Activated effector memory CD4-positive, alpha-beta T cell treated with anti-CD3 and anti-CD28 coated beads, Interleukin-2, amount 50 U/mL, for 16 hours (primary cell): ENCODE results near the gene CFAP61.
"Not testable (repeated sequence)": the region's sequence is repeated elsewhere in the genome, so short reads cannot be mapped to it uniquely, and the experiment has no call there.

Source experiments
- DNase-seq: peaks from one replicate; pipeline ENCODE4 v3.0.0-alpha.2; 2020

The CFAP61 gene

DNA sequence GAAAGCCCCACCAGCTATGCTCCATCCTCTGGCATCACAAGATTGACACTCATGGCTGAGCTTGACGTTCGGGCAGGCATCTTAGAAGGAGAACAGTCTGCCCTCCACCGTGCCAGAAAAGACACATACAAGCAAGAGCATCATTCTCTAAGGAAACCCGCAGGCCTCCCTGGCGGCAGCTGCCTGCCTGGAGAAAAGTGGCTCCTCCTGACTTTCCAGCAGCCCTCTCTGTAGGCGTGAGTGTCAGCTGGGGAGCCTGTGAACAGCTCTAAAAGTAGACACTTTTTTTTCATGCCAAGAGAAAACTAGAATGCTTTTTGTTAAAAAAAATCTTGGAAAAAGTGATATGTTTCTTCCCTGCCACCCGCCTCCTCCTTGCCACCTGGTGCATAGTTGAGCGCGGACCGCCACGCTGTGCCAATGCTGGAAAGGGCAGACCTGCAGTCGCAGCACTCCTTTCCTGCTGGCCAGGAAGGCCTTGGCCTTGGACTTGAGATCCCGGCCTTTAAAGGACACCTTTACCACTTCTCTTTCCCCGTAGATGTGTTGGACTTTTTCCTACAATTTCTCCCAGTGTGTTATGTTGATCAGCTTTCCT, 285.9 kb downstream of the CFAP61 start:
- DNase-seq = no peak

DNA sequence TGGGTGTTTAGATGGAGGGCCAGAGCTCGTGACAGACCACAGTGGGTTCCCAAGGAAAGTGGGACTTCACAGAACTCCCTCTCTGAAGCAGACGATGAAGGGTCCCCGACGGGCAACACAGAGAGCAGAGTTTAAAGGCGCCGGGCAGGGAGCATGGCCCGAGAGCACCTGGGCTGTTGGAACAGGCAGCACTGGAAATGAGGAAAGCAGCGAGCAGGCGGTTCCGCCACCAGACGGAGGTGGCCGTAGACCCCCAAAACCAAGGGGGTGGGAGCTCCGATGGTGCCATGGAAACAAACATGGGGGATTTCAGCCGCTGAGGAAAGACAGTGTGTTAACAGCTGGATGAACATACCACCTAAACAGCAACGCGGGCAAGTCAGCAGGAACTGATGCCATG, 288.1 kb downstream of the CFAP61 start:
- DNase-seq = no peak

DNA sequence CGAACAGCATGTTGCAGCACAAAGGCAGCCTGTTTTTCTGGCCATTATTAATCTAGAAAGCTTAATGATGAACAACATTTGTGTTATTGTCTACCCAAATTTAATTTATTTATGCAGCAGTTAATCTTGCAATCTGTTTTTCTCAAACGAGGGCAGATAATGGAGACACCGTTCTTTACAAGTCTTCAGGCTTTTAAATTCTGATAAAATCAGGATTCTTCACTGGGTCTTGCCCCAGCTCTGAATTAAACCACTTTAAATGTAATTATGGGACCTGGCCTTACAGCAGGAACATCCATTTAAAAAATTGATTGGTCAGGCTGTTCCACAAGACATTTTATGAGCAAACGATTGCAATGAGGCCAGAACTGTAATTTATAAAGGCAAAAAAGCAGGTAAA, 289.0 kb downstream of the CFAP61 start:
- no peak for DNase-seq

DNA sequence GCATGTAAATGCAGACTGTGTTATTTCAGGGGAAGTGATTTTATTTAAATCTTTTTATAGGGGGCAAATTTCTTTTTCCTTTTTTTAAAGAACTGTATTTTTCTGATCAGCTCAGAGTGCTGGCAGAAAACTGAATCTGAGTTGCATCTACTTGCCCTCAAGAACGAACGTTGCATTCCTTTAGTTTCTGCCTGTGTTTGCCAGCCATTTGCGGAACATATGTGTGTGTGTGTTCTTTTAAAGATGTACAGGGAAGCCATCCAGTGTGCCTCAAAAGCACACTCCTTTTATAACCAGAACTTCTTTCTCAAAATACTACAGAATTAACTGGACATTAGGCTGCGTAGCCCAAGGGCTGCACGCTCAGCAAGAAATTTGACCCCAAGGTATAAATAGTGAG, 289.7 kb downstream of the CFAP61 start:
- no peak for DNase-seq

DNA sequence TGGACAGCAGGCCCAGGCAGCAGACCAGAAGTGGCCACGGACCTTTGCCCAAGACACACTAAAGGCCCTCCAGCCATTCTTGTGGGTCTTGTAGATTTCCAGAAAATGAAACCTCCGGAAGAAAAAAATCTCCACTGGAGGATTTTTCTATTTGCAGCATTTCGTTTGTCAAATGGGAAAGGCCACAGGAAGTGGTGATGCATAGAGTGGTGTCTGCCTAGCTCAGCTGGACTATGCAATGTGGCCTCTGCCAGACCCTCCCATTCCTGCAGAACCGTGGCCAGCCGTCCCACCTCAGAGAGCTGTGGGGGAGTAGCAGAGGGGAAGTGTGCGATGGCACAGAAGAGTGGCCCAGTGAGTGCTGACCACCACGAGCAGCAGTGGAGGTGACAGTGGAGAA, 291.6 kb downstream of the CFAP61 start:
- DNase-seq = no peak

DNA sequence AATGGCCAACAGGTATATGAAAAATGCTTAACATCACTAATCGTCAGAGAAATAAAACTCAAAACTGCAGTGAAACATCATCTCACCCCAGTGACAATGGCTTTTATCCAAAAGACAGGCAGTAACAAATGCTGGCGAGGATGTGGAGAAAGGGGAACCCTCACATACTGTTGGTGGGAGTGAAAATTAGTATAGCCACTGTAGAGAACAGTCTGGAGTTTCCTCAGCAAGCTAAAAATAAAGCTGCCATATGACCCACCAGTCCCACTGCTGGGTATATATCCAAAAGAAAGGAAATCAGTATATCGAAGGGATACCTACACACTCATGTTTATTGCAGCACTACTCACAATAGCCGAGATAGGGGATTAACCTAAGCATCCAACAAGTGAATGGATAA, 292.1 kb downstream of the CFAP61 start:
- no peak for DNase-seq

DNA sequence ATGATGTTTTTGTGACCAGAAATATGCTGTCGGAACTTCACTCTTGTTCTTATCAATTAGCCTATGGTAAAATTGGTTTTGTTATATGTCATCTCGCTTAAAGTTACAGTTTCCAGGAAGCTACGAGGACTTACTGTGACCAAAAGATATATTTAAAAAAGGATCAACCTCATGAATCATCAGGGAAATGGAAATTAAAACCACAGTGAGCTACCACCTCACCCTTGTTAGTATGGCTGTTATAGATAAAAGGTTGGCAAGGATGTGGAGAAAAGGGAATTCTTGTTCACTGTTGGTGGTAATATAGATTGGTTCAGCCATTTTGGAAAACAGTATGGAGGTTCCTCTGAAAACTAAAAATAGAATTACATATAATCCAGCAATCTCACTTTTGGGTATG, 301.2 kb downstream of the CFAP61 start:
- DNase-seq = no peak

DNA sequence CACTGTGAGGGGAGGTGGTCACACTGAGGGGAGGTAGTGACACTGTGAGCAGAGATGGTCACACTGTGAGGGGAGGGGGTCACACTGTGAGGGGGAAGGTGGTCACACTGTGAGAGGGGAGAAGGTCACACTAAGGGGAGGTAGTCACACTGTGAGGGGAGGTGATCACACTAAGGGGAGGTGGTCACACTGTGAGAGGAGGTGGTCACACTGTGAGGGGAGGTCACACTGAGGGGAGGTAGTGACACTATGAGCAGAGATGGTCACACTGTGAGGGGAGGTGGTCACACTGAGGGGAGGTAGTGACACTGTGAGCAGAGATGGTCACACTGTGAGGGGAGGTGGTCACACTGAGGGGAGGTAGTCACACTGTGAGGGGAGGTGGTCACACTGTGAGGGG, 303.2 kb downstream of the CFAP61 start:
- DNase-seq = not testable (repeated sequence)

DNA sequence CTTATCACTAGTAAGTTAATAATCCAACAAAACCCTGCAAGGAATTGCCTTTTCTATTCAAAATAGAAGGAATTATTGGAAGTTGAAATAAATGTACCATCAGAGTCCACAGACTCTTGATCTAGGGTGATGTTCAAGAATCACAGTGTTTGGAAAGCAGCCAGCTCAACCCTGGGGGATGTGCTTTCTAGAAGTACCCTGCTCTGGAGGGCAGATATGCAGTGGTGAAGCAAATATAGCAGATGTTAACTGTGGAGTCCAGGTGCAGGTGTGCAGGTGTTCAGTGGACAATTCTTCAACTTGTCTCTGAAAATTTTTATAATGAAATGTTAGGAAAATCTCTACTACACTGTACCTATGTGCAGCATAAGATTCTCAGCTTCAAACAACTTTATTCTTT, 306.5 kb downstream of the CFAP61 start:
- no peak for DNase-seq

DNA sequence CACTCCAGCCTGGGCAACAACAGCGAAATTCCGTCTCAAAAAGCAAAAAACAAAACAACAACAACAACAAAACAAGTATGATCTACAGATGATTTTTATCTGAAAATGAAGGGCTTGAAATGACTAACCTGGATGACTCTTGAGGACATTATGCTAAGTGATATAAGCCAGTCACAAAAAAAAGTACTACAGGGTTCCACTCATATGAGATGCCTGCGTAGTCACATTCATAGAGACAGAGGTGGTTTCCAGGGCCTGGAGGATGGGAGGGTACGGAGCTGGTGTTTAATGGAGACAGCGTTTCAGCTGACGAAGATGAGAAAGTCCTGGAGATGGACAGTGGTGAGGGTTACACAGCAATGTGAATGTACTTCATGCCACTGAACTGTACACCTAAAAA, 307.3 kb downstream of the CFAP61 start:
- DNase-seq = no peak

DNA sequence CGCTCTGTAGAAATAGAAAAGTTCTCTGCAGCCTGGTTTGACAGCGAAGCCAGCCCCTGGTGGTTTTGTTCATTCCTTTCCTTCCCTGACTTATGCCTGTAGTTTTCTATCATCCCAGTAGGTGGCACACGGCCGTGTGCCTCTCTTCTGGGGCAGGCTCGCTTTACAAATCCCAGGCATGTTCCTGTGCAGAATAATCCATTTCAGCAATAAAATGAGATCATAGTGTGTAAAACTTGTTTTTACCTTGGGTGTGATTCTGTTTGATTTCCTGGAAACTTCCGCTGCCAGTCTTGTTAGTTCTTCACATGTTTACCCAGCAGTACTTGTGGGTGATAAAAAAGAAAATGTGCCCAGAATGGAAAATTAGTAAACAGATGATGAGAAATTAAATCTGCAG, 308.1 kb downstream of the CFAP61 start:
- DNase-seq = no peak

DNA sequence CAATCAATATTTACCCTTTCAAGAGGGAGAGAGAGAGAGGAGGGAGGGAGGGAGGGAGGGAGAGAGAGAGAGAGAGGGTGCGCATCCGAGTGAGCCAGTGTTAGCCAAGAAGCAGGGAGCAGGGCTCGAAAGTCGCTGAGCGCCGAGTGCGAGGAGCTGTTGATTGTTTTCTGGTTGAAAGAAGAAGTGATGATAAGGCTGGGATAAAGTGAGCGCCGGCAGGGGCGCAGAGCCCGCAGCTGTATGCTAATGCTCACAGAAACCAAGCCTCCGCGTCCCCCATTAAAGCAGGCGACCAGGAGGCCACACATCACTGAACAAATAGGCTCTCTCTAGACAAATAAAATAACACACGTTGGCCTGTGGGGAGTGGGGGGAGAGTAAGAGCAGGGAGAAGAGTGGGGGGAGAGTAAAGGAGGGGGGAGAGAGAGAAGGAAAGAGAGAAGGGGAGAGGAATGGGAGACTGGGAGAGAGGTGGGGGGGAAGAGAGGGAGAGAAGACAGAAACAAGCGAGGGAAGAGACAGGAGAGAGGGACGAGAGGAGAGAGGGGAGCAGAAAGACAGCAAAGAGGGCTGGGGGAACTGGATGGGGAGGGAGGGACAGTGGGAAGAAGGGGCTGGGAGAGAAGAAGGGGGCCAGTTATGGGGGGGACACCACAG, 310.6 kb downstream of the CFAP61 start:
- no peak for DNase-seq

DNA sequence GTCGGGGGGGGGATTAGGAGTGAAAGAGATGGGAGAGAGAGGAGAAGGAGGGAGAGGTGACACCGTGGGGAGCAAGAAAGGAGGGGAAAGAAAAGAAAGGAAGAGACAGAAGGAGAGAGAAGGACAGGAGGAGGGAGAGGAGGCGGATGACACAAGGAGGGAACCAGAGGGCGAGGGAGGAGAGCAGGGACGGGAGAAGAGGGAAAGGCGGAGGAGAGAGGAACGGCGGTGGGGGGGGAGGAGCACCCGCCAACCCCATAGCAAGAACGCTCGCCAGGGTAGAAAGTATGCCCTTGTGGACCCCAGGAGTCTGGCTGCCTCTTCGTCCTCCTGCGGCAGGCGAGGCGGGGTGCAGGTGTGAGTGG, 311.1 kb downstream of the CFAP61 start:
- no peak for DNase-seq

DNA sequence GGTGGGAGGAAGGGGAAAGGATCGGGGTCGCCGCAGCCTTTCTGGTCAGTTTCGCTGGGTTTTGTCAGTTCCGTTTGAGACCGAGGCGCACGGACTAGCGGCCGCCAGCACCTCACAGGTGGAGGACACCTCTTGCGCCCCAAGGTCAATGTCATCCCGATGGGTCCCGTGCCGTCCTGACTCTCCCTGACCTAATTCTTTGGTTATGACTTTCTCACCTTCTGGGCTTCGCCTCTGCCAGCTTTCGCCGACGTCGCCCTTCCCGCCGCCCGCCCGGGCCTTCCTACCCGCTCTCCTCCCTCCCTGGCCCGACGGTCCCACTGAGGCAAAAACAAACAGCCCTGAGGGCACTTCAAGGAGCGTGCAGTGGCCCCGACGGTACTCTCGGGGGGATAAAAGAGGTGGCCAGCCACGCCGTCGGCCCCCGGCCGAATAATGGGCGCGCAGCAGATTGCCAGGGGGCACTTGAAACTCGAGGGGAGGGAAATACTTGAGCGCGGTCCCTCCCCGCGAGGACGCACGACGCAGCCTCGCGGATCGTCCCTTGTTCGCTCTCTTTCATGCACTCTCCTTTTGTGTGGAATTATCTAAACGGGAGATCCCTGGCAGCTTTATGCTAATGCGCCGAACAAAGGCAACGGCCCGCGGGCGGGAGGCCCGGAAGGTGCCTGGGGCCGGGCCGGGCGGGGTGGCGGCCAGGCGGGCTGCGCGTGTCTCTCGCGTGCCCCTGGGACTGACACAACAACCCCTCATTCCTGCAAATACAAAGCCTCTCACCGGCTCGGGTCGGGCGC, 311.7 kb downstream of the CFAP61 start:
- DNase-seq = no peak

DNA sequence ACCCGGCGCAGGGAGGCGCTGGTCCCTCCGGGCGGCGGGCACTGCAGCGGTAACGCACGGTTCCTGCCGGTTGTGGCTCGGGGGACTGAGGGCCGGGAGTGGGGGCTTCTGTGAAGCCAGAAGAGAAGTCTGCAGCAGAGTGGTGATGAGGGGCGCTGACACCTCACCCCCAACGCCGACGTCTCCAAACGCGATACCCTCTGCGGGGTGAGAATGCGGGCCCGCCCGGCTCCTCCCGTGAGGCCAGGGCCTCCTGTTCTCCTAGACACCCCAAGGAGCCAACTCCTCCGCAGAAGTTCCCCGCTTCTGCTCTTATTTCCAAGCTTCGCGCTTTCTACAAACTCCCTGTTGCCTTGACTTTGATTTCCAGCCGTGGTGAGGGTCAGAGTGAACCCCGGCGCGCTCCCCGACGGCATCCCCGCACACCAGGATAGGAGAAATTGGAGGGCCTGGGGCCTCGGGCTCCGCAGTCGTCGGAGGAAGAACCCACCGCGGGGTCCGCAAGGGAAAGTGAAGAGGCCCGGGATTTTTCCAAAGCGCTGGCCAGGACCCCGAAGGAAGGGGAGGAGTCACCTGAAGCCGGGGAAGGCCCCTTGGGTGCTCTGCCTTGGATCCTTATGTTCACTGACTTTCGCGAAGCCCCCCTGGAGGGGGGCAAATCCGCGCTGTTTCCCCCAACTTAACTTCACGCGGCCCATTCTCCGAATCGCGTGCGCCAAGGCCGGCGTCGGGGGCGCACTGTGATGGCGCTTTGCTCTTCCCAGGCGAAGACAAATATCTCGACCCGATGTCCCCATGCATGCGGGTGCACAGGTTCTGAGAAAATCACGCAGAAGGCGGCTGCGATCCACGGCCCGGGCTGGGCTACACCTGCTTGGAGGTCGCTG, 312.5 kb downstream of the CFAP61 start:
- no peak for DNase-seq

DNA sequence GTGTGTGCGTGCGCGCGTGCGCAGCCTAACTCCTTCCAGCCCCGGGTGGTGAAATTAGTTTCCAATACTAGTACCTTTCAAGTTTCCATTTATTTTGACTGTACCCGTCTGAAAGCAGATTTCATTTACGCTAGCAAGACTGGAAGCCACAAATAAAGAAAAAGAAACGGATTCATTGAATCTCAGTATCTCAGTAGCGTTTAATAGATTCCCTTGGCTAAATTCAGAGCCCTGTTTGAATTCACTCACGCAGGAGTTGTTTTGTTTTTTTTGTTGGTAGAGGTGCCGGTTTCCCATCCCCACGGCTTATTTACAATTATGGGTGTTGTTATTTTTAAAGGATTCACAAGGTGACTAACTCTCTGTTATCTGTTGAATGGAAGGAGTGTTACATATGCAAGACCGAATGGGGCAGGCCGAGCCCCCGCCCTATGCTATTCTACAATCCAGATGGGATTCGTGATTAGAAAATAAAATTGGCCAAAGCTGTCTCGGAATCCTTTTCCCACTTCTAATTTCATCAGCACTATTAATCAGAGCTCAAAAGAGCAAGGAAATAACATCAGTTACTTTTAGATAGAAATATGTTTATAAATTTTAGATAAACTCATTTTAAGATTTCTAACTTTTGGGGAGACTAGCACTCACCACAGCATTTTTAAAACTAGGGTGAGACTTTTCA, 313.3 kb downstream of the CFAP61 start:
- DNase-seq = no peak

DNA sequence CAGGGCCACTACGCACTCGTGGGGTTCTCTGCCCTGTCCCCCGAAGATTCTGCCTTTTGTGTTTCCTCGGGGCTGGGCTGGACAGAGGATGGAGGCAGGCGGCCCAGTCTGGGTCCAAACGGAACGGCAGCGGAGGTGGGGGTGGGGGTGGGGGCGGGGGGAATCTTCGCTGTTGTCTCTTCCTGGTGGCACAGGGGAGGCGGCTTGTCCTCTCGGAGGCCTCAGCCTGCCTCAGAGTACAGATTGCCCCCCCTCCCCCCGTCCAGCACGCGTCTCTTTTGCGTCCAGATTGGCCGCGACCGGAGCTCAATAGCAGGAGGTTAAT, 314.2 kb downstream of the CFAP61 start:
- no peak for DNase-seq

DNA sequence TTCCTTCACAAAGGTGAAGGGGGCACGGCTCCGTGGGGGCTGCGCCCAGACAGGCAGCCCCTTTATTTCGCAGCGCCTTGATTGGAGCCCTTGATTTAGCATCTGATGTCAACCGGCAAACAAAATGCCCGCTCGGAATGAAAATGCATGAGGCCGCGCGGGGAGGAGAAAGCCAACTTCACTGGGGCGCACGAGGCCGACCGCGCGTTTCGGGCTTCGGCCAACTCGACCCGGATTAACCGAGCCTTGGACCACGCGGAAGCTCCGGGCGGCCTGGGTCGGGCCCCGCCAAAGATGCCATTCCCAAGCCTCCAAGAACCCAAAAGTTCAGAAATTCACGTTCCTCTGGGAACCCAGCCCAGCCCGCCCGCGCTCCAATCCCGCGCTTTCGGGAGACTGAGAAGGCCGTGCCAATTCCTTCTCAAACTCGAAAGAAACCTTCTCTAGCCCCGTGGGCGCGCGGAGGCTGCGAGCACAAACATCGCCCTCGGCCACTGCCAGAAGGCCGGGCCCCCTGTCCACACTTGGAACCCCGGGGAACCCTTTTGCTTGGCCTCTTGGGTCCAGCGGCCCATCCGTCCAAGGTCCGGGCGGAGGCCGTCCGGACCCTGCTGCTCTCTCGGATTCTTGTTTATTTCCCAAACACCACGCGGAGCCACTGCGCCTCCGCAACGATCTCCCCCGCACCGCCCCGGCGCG, 314.7 kb downstream of the CFAP61 start:
- DNase-seq = no peak

DNA sequence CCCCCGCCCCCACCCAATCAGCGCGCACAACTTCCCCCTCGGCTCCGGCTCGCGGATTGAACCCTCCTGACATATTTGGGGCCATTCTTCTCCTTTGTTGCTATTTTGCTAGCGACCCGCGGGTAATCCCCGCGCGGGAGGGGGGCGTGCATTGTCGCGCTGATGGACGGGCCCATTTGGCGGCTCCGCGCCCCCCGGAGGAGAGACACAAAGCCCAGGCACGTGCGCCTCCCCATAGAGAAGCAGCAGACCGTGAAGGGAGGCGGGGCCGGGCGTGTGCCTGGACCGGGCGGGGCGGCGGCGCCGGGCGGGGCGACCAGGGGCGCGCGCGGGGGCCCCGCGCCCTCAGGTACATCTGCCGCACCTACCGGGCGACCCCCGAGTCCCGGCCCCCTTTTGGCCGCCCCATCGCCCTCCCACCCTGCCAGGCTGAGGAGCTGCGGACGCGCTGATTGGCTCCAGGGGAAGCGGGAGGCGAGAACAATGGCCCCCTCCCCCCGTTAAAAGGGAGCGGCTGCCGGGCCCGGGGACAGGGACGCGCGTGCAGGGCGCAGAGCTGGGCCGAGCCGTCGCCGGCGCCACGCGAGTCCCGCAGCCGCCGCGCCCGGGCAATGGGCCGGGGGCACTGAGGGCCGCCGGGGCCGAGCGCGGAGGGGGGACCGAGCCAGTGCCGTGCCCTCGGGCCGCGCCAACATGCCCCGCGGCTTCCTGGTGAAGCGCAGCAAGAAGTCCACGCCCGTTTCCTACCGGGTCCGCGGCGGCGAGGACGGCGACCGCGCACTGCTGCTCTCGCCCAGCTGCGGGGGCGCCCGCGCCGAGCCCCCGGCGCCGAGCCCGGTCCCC, 315.5 kb downstream of the CFAP61 start, which contains the start of gene INSM1:
INSM1 (plus strand) TSS at position 530 of the 843 bp plus-strand sequence; CDS start at position 694, 164 bp downstream.
- no peak for DNase-seq

DNA sequence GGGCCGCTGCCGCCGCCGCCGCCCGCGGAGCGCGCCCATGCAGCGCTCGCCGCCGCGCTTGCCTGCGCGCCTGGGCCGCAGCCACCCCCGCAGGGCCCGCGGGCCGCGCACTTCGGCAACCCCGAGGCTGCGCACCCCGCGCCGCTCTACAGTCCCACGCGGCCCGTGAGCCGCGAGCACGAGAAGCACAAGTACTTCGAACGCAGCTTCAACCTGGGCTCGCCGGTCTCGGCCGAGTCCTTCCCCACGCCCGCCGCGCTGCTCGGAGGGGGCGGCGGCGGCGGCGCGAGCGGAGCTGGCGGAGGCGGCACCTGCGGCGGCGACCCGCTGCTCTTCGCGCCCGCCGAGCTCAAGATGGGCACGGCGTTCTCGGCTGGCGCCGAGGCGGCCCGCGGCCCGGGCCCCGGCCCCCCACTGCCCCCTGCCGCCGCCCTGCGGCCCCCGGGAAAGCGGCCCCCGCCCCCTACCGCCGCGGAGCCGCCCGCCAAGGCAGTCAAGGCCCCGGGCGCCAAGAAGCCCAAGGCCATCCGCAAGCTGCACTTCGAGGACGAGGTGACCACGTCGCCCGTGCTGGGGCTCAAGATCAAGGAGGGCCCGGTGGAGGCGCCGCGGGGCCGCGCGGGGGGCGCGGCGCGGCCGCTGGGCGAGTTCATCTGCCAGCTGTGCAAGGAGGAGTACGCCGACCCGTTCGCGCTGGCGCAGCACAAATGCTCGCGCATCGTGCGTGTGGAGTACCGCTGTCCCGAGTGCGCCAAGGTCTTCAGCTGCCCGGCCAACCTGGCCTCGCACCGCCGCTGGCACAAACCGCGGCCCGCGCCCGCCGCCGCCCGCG, 316.3 kb downstream of the CFAP61 start:
- no peak for DNase-seq
